Heart right ventricle (tissue), 16 donors: ENCODE measurements around the gene FERD3L. TPM values are rescaled to one million over a fixed set of nuclear protein-coding genes. Genes with fewer than 3 reads are reported as not detected.

Experiments
- ATAC-seq, 8 donors: fragments of 200-7000 bp; cut with Tn5 transposase; one replicate each; pipeline ENCODE4 v1.9.1; 2020; ENCODE audit warnings: mild to moderate bottlenecking in 8 of 8, moderate library complexity in 8 of 8, moderate number of reproducible peaks in 1 of 8
- DNase-seq, 2 donors: peaks; one replicate each; pipeline ENCODE4 v3.0.0-alpha.2; 2020
- H3K27ac ChIP-seq, 10 donors: fragments of 200-600 bp; sonication (generic) in 2 of 10; one replicate each; pipeline versions ENCODE4 v1.5.0 to v1.8.0; 2020 to 2022; ENCODE audit warnings: mild to moderate bottlenecking in 3 of 10
- H3K27me3 ChIP-seq, 7 donors: fragments of 200-600 bp; one replicate each; pipeline ENCODE4 v1.8.0; 2021 to 2022; ENCODE audit warnings: mild to moderate bottlenecking in 2 of 7
- H3K36me3 ChIP-seq, 9 donors: fragments of 200-600 bp; sonication (generic) in 1 of 9; one replicate each; pipeline versions ENCODE4 v1.5.0 to v1.8.0; 2020 to 2022; ENCODE audit warnings: mild to moderate bottlenecking in 2 of 9
- H3K4me1 ChIP-seq, 9 donors: fragments of 200-600 bp; sonication (generic) in 1 of 9; one replicate each; pipeline versions ENCODE4 v1.5.0 to v1.8.0; 2020 to 2022; ENCODE audit warnings: mild to moderate bottlenecking in 4 of 9
- H3K4me3 ChIP-seq, 10 donors: fragments of 200-600 bp; sonication (generic) in 2 of 10; one replicate each; pipeline versions ENCODE4 v1.5.0 to v1.8.0; 2020 to 2022; ENCODE audit warnings: mild to moderate bottlenecking in 7 of 10, moderate library complexity in 2 of 10
- H3K9me3 ChIP-seq, 11 donors: fragments of 200-600 bp in 10 of 11; sonication (generic) in 2 of 11; one replicate each; pipeline versions ENCODE4 v1.5.0 to v1.8.0; 2013 to 2022; ENCODE audit warnings: mild to moderate bottlenecking in 2 of 11, control low read depth in 1 of 11, moderate library complexity in 1 of 11
- CTCF ChIP-seq, 9 donors: fragments of 200-600 bp; sonication (generic) in 2 of 9; IDR thresholded peaks; one replicate each; pipeline versions ENCODE4 v1.5.0 to v1.8.0; 2021 to 2022; ENCODE audit warnings: antibody characterized with exemption in 9 of 9, mild to moderate bottlenecking in 5 of 9, moderate library complexity in 1 of 9
- WGBS, 2 donors: extraction: QIAGEN DNeasy Blood & Tissue Kit; methylation state at CpG; one replicate each; pipeline ENCODE4 v1.1.7; 2013; ENCODE audit warnings: inconsistent platforms in 1 of 2; 5-methylcytosine and 5-hydroxymethylcytosine counted together
- intact Hi-C, 10 donors: fragments of 100-400 bp; cut with DNase I; formaldehyde crosslinking; loops; one replicate each; pipeline versions ENCODE4 v1.11.1 to v1.14.2; 2022
- polyA plus RNA-seq, 2 donors: library from polyadenylated mRNA; stranded (reverse); fragments of 200-250 nt; gene quantifications; one replicate each; pipeline ENCODE4 v1.2.3, GENCODE V29; 2013
- total RNA-seq, 10 donors: library from RNA; stranded (reverse); fragmentation: NEBNext Ultra II Directional in 3 of 10; extraction: Animal tissue kit (Norgen Biotek cat#: 25700) in 3 of 10; gene quantifications; one replicate each; pipeline versions ENCODE4 v1.2.1 to v1.2.4, GENCODE V29; 2021 to 2023
- donor health status: Arrhythmogenic right ventricular cardiomyopathy.
- donor health status: ischemic (EF 13 %, LVEDD 7.1; RV severe dilation, severe dysfunction).
- donor health status: healthy with polysubstance abuse.
- donor health status: DM: no; HTN: yes; CAD: no.
- donor health status: DM: no; HTN: no; CAD: no.
- donor health status: ischemic (EF 25% LVEDD 6.9; RV normal size, moderate dysfunction).
- donor health status: ischemic (EF 25% LVEDD 5.7; RV mildly dilated, moderate dysfunction).
- donor health status: healthy.
- donor health status: DM: yes; HTN: yes; CAD: no.
- donor health status: Ischemic cardiomyopathy.
- donor health status: ischemic (EF 35%, LVEDD 5.7; RV mildly dilated, moderate dysfunction).
- donor health status: nonischemic (EF 11% LVEDD 7.7; RV severe dilation, severe dysfunction).
- donor health status: DM: yes; HTN: yes; CAD: no.
- donor health status: PGD.
- donor health status: ischemic (EF 29% LVEDD 5.4; RV normal size, mild dysfunction).
- donor health status: nonischemic (EF 23%, LVEDD 6.1; RV moderate dilation, normal function).

The FERD3L gene
- total and polyA plus RNA-seq, 12 donors: 0.09 TPM; not detected in 11

DNA sequence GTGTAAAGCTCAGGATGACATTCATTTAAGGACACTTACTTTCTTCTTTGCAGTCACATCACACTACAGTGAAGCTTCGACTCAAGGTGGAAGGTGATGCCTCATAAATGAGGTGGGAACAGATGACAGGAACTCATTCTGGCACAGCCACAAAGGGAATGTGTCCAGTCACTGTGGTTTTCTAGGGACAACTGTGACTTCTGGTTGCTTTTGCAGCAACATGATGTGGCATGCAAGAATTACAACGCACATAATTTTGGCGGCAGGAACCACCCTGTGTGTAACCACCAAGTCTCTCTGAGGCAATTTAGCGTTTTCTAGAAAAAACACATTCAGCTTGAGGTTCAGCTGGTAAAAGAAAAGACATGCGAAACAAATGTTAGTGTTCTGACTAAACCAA is 32.0 kb upstream of the FERD3L start:
- no peak for TF ChIP-seq CTCF (IDR thresholded peaks at IDR 0.05)
- H3K27ac ChIP-seq: no peak overlapping the region
- H3K27me3 ChIP-seq: no peaks in the 10 kb centered on the region
- no peaks in the 10 kb centered on the region for H3K36me3 ChIP-seq
- intact Hi-C loops: no loop called here
- H3K4me3 ChIP-seq: no peak overlapping the region
- no peak for DNase-seq
- H3K9me3 ChIP-seq: peaks cover 0 to 2% (median 0%) of the 10 kb centered on the region in 11 donors
- H3K4me1 ChIP-seq: no peaks in the 10 kb centered on the region
- WGBS, 2 donors: 59 to 75% methylated on average over 5 of the region's 5 CpGs
- no peak for ATAC-seq

- no peaks in the 10 kb centered on the region for H3K36me3 ChIP-seq
- TF ChIP-seq CTCF (IDR thresholded peaks at IDR 0.05): no peak
- no peak for ATAC-seq
- no peak overlapping the region for H3K4me3 ChIP-seq
- intact Hi-C loops: no loop called here
- no peak for DNase-seq
- H3K4me1 ChIP-seq: no peaks in the 10 kb centered on the region
- WGBS, 2 donors: 55 to 57% methylated on average over 3 of the region's 3 CpGs
- no peaks in the 10 kb centered on the region for H3K9me3 ChIP-seq
- H3K27ac ChIP-seq: no peak overlapping the region
- no peaks in the 10 kb centered on the region for H3K27me3 ChIP-seq
Observed at GRCh38 chr7:19175241-19175640, 30.0 kb upstream of the FERD3L start.

DNA sequence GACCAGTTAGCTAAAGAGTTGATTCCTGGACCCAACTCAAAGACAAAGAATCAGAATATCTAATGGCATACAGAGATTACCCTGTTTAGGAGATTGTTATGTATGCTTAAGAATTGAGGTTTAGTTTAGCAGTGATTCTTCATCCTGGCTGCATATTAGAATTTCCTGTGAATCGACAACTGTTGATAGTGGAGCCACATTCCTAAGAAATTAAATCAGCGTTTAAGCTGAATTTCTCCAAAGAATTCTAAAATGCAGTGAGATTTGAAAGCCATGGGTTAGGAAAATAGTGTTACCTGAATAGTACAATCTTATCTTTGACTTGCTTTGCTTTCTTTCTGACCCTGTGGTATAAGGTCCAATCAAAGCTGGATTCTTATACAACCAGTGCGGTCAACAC is 16.4 kb upstream of the FERD3L start:
- no peaks in the 10 kb centered on the region for H3K36me3 ChIP-seq
- no peaks in the 10 kb centered on the region for H3K9me3 ChIP-seq
- DNase-seq: no peak
- H3K4me1 ChIP-seq: no peaks in the 10 kb centered on the region
- no peak for TF ChIP-seq CTCF (IDR thresholded peaks at IDR 0.05)
- no peaks in the 10 kb centered on the region for H3K27me3 ChIP-seq
- WGBS, 2 donors: 40 to 49% methylated on average over 3 of the region's 3 CpGs
- no peak overlapping the region for H3K4me3 ChIP-seq
- intact Hi-C loops: no loop called here
- no peak overlapping the region for H3K27ac ChIP-seq
- ATAC-seq: no peak

DNA sequence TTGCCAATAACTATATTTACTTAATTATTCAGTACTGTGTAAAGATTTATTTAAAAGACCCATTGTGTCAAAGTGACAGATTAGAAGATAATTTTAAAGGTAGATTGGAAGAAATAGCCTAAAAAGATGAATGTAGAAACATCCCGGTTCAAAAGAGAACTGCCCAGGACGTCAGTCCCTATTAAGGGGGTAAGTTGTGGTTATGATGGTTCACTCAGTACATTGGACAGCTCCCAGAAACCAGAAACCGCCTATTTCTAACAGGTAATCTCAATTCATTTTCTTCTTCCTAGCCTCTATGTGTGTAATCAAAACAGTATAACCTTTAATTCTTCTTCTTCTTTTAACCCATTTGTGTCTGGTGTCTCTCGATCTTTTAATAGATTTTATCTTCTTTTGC is 1.5 kb upstream of the FERD3L start:
- no peak for DNase-seq
- intact Hi-C loops: no loop called here
- Histone ChIP-seq H3K9me3 (no peaks in the 10 kb centered on the region), H3K4me1 (peaks cover 0 to 19% (median 0%) of the 10 kb centered on the region in 9 donors), H3K27me3 (peaks cover 0 to 66% (median 59%) of the 10 kb centered on the region in 7 donors), H3K4me3 (no peak overlapping the region), H3K27ac (no peak overlapping the region), H3K36me3 (no peaks in the 10 kb centered on the region)
- ATAC-seq: no peak
- WGBS, 2 donors: 5 to 6% methylated on average over 4 of the region's 4 CpGs
- no peak for TF ChIP-seq CTCF (IDR thresholded peaks at IDR 0.05)
